Endodermal cell (in vitro differentiated cells): Measurements from ENCODE around the gene CEP112. TPM values are rescaled to one million over a fixed set of nuclear protein-coding genes. Genes with fewer than 3 reads are reported as not detected.

ENCODE experiments used
- DNase-seq: peaks from one replicate; pipeline ENCODE4 v3.0.0-alpha.2; 2017
- H3K27ac ChIP-seq: 2 replicates; pipeline ENCODE4 v1.5.1; 2013; ENCODE audit warnings: mild to moderate bottlenecking, low read depth, low read length, moderate library complexity
- H3K27me3 ChIP-seq: 2 replicates; pipeline ENCODE4 v1.6.1; 2013; ENCODE audit warnings: mild to moderate bottlenecking, low read length, moderate library complexity; ENCODE audit not compliant: insufficient read depth, control insufficient read depth, poor library complexity, severe bottlenecking
- H3K36me3 ChIP-seq: 2 replicates; pipeline ENCODE4 v1.7.0; 2013; ENCODE audit warnings: mild to moderate bottlenecking, low read length, moderate library complexity; ENCODE audit not compliant: control insufficient read depth, insufficient read depth
- H3K4me1 ChIP-seq: one replicate; pipeline ENCODE4 v1.7.0; 2013; ENCODE audit warnings: low read length; ENCODE audit not compliant: control insufficient read depth, insufficient read depth
- H3K4me3 ChIP-seq: 2 replicates; pipeline ENCODE4 v1.5.1; 2013; ENCODE audit warnings: mild to moderate bottlenecking, low read length, moderate library complexity
- H3K9ac ChIP-seq: 2 replicates; pipeline ENCODE4 v1.6.1; 2013; ENCODE audit warnings: mild to moderate bottlenecking, low read length, moderate library complexity; ENCODE audit not compliant: poor library complexity, severe bottlenecking; ENCODE audit errors: extremely low read depth
- H3K9me3 ChIP-seq: 2 replicates; pipeline ENCODE4 v1.6.1; 2013; ENCODE audit warnings: mild to moderate bottlenecking, low read length, moderate library complexity; ENCODE audit not compliant: control insufficient read depth
- H3K27ac Mint-ChIP-seq: 2 replicates; pipeline ENCODE4 v1.8.0; 2020; ENCODE audit warnings: mixed read lengths
- H3K27me3 Mint-ChIP-seq: 2 replicates; pipeline ENCODE4 v1.8.0; 2021; ENCODE audit warnings: mild to moderate bottlenecking, mixed read lengths; ENCODE audit not compliant: insufficient read depth
- H3K36me3 Mint-ChIP-seq: 2 replicates; pipeline ENCODE4 v1.8.0; 2020; ENCODE audit warnings: low read depth, mixed read lengths
- H3K4me1 Mint-ChIP-seq: 2 replicates; pipeline ENCODE4 v1.8.0; 2020; ENCODE audit warnings: mixed read lengths
- H3K4me3 Mint-ChIP-seq: 2 replicates; pipeline ENCODE4 v1.8.0; 2020; ENCODE audit warnings: mild to moderate bottlenecking, moderate library complexity, mixed read lengths
- H3K9me3 Mint-ChIP-seq: 2 replicates; pipeline ENCODE4 v1.8.0; 2020; ENCODE audit warnings: mild to moderate bottlenecking, mixed read lengths
- WGBS, 2 experiments: methylation state at CpG; one replicate each; pipeline versions ENCODE4 v1.1.5 to v1.1.7; 2013; ENCODE audit warnings: missing lambda C conversion rate in 2 of 2, mixed read lengths in 1 of 2; ENCODE audit not compliant: insufficient coverage in 1 of 2, insufficient read length in 1 of 2; 5-methylcytosine and 5-hydroxymethylcytosine counted together
- total RNA-seq, 2 donors: library from RNA; stranded (reverse); fragmentation: NEBNext Ultra II Directional in 1 of 2; extraction: Animal tissue kit (Norgen Biotek cat#: 25700) in 1 of 2; gene quantifications; 2 replicates in 1 of 2; 3 replicates in 1 of 2; pipeline ENCODE4 v1.2.1, GENCODE V29; 2021
- TF ChIP-seq, protein P1 (sequence below): fragments of 200-600 bp; sonication (generic); conservative IDR thresholded peaks from 2 replicates; pipeline ENCODE4 v1.5.0; 2021; ENCODE audit warnings: antibody characterized with exemption, mild to moderate bottlenecking

CEP112 gene
- total RNA-seq, 2 donors from 2014 or later: 15.2 to 21.4 TPM

DNA sequence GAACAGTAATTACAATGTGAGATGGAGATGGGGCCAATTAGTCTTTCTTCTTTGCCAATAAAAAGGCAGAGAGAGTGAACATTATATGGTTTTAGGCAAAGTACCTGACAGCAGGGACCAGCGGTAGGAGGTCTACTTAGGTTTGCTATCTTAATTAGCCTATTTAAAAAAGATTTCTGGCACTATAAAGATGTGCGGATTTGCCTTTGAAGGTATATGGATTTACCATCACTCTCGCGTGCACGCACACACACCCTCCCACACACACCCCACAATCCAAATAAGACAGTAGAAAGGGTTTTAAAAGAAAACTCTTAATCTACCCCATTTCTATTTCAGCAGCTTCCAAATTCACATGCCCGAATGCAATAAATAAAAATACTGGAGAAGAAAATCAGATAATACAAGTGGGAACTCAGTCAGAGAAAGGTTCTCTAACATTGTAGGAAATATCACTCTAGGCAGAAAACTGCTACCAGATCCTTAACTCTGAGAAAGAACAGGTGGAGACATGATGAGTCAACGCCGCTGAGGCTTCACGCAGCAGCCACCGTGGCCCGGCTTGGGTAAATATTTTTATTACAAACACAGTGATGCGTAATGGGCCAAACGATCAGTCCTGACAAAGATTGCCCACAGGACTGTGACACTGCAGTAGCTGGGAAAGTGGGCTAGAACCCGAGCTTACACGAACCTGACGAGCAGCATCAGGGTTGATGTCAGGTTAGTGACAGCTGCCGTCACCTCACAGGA, 563.9 kb downstream of the CEP112 start:
- no peak overlapping the region for H3K4me3 Mint-ChIP-seq
- H3K9ac ChIP-seq: no peak overlapping the region
- TF ChIP-seq, protein P1, sequence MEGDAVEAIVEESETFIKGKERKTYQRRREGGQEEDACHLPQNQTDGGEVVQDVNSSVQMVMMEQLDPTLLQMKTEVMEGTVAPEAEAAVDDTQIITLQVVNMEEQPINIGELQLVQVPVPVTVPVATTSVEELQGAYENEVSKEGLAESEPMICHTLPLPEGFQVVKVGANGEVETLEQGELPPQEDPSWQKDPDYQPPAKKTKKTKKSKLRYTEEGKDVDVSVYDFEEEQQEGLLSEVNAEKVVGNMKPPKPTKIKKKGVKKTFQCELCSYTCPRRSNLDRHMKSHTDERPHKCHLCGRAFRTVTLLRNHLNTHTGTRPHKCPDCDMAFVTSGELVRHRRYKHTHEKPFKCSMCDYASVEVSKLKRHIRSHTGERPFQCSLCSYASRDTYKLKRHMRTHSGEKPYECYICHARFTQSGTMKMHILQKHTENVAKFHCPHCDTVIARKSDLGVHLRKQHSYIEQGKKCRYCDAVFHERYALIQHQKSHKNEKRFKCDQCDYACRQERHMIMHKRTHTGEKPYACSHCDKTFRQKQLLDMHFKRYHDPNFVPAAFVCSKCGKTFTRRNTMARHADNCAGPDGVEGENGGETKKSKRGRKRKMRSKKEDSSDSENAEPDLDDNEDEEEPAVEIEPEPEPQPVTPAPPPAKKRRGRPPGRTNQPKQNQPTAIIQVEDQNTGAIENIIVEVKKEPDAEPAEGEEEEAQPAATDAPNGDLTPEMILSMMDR: no peak
- H3K27ac Mint-ChIP-seq: no peak overlapping the region
- H3K27me3 Mint-ChIP-seq: peaks cover 11% of the 10 kb centered on the region
- H3K36me3 Mint-ChIP-seq: peaks cover 2% of the 10 kb centered on the region
- WGBS, 2 experiments: 87 to 94% methylated on average over 6 to 17 of the region's 17 CpGs
- H3K9me3 ChIP-seq: peaks cover 6% of the 10 kb centered on the region
- no peaks in the 10 kb centered on the region for H3K36me3 ChIP-seq
- peaks cover 5% of the 10 kb centered on the region for H3K4me1 ChIP-seq
- no peak overlapping the region for H3K4me3 ChIP-seq
- no peak for DNase-seq
- H3K4me1 Mint-ChIP-seq: peaks cover 27% of the 10 kb centered on the region
- no peak overlapping the region for H3K27ac ChIP-seq
- H3K9me3 Mint-ChIP-seq: peaks cover 4% of the 10 kb centered on the region
- peaks cover 10% of the 10 kb centered on the region for H3K27me3 ChIP-seq

DNA sequence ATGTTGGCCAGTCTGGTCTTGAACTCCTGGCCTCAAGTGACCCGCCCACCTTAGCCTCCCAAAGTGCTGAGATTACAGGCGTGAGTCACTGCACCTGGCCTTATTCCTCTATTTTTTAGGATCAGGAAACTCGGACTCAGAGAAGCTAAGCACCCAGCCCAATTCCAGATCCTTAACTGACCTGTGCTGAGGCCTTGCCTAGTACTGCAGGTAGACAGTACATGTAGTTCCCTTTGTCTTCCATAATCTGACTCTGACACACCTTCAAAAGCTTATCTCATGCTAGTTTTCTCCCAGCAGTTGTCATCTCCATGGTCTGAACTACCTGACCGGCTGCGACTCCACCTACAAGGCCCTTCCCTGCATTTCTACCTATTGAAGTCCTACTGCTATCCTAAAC, 564.8 kb downstream of the CEP112 start:
- TF ChIP-seq, protein P1: no peak
- Histone ChIP-seq H3K4me1 (peaks cover 5% of the 10 kb centered on the region), H3K4me3 (no peak overlapping the region), H3K27me3 (peaks cover 10% of the 10 kb centered on the region), H3K9me3 (peaks cover 6% of the 10 kb centered on the region), H3K27ac (no peak overlapping the region), H3K9ac (no peak overlapping the region), H3K36me3 (no peaks in the 10 kb centered on the region)
- no peak overlapping the region for H3K27ac Mint-ChIP-seq
- H3K4me3 Mint-ChIP-seq: no peak overlapping the region
- WGBS, 2 experiments: 91 to 92% methylated on average over 5 of the region's 5 CpGs
- H3K27me3 Mint-ChIP-seq: peaks cover 11% of the 10 kb centered on the region
- H3K9me3 Mint-ChIP-seq: peaks cover 4% of the 10 kb centered on the region
- peaks cover 27% of the 10 kb centered on the region for H3K4me1 Mint-ChIP-seq
- no peak for DNase-seq
- no peaks in the 10 kb centered on the region for H3K36me3 Mint-ChIP-seq

DNA sequence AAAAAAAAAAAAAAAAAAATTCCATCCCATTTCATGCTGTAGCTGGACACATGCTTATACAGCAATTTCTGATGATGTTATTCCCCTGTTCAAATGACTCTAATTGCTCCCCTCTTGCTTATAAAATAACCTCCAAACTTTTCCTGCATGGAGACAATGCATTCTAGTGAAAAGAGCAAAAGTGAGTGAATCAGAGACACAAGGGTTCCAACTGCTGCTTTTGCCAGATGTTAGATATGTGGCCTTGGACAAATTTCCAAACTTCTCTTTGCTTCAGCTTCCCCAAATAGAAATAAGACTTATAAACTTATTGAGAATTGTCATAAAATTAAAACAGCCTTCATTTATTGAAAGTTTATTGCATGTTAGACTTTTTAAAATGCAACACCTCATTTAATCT, 565.5 kb downstream of the CEP112 start:
- TF ChIP-seq, protein P1: no peak
- Mint-ChIP-seq H3K27ac (no peak overlapping the region), H3K9me3 (peaks cover 4% of the 10 kb centered on the region)

More for the DNA sequence above, 565.5 kb downstream of the CEP112 start:
- H3K4me3 Mint-ChIP-seq: no peak overlapping the region
- no peak for DNase-seq
- H3K36me3 Mint-ChIP-seq: no peaks in the 10 kb centered on the region
- H3K4me1 Mint-ChIP-seq: peaks cover 27% of the 10 kb centered on the region
- H3K9ac ChIP-seq: no peak overlapping the region
- H3K36me3 ChIP-seq: no peaks in the 10 kb centered on the region
- no peak overlapping the region for H3K4me3 ChIP-seq
- no peak overlapping the region for H3K27ac ChIP-seq
- peaks cover 6% of the 10 kb centered on the region for H3K9me3 ChIP-seq
- peaks cover 11% of the 10 kb centered on the region for H3K27me3 Mint-ChIP-seq
- peaks cover 5% of the 10 kb centered on the region for H3K4me1 ChIP-seq
- peaks cover 10% of the 10 kb centered on the region for H3K27me3 ChIP-seq
